ENCODE measurements around the gene LCN6.
"Not testable (repeated sequence)": the region's sequence is repeated elsewhere in the genome, so short reads cannot be mapped to it uniquely, and the experiment has no call there.

LCN6 gene

GRCh38 chr9:136714096-136714892 is 34.0 kb downstream of the LCN6 start:
- TF ChIP-seq CTCF (IDR thresholded peaks at IDR 0.05; ENCODE audit: borderline replicate concordance, insufficient read depth, low read depth, low read length), result no peak
- H3K4me3 ChIP-seq (ENCODE audit: low read depth, low read length), result no peak overlapping the region

- no peak for TF ChIP-seq CTCF (IDR thresholded peaks at IDR 0.05; ENCODE audit: borderline replicate concordance, insufficient read depth, low read depth, low read length)
- no peak overlapping the region for H3K4me3 ChIP-seq (ENCODE audit: low read depth, low read length)
Measured at GRCh38 chr9:136713550-136713949, 34.8 kb downstream of the LCN6 start.

GRCh38 chr9:136712690-136713544 is 35.4 kb downstream of the LCN6 start:
- TF ChIP-seq CTCF (IDR thresholded peaks at IDR 0.05; ENCODE audit: borderline replicate concordance, insufficient read depth, low read depth, low read length), result no peak
- no peak overlapping the region for H3K4me3 ChIP-seq (ENCODE audit: low read depth, low read length)

- no peak for TF ChIP-seq CTCF (IDR thresholded peaks at IDR 0.05; ENCODE audit: borderline replicate concordance, insufficient read depth, low read depth, low read length)
- no peak within 1 kb of the TSS for H3K4me3 ChIP-seq (ENCODE audit: low read depth, low read length)
Measured at GRCh38 chr9:136711751-136712689, 36.3 kb downstream of the LCN6 start, which contains the start of gene DIPK1B. Gene DIPK1B, plus strand, starts transcription at chr9:136712572. Its CDS starts 94 bp downstream, at chr9:136712666.

GRCh38 chr9:136711219-136711648 is 37.1 kb downstream of the LCN6 start:
- not testable (repeated sequence) for H3K4me3 ChIP-seq (ENCODE audit: low read depth, low read length)

GRCh38 chr9:136710543-136710942 is 37.8 kb downstream of the LCN6 start:
- TF ChIP-seq CTCF (IDR thresholded peaks at IDR 0.05; ENCODE audit: borderline replicate concordance, insufficient read depth, low read depth, low read length), result no peak
- H3K4me3 ChIP-seq (ENCODE audit: low read depth, low read length), result no peak overlapping the region

Data from GM12875 (cell line).